Spleen (tissue), 7 donors: Measurements from ENCODE around the gene DNAJC18.

Experiments used
- CTCF ChIP-seq, 11 experiments: fragments of 200-600 bp in 7 of 11; fragments of 450-650 bp in 4 of 11; sonication (generic) in 4 of 11; IDR thresholded peaks in 8 of 11; conservative IDR thresholded peaks in 3 of 11; 1 replicate in 7 of 11; 2 replicates in 4 of 11; pipeline versions ENCODE4 v1.4.0 to v1.8.0; 2016 to 2021; ENCODE audit warnings: antibody characterized with exemption in 11 of 11, inconsistent platforms in 4 of 11, mild to moderate bottlenecking in 1 of 11
- POLR2AphosphoS5 ChIP-seq, 3 donors: sonication (generic); formaldehyde crosslinking; IDR thresholded peaks; one replicate each; pipeline ENCODE4 v1.5.1; 2017; ENCODE audit warnings: antibody characterized with exemption in 3 of 3
- donor health status: DM: no; HTN: no; CAD: no; lungs with moderate emphysema.
- donor health status: DM: no; HTN: no; CAD: no.
- donor health status: DM: no; HTN: no; CAD: no.

- no peak for TF ChIP-seq CTCF (IDR thresholded peaks at IDR 0.05 in 8 of 11, conservative IDR thresholded peaks at IDR 0.05 in 3 of 11)
- no peak for TF ChIP-seq POLR2AphosphoS5 (IDR thresholded peaks at IDR 0.05)
Measured at GRCh38 chr5:139384591-139385051, 54.7 kb downstream of the DNAJC18 start.
